Naive thymus-derived CD4-positive, alpha-beta T cell (primary cell): ENCODE measurements around the gene POC5. TPM values are rescaled to one million over a fixed set of nuclear protein-coding genes. Genes with fewer than 3 reads are reported as not detected.

Source experiments
- ATAC-seq: fragments of 150-1000 bp; cut with Tn5 transposase; 2 replicates; pipeline ENCODE4 v1.10.0; 2021; ENCODE audit warnings: mild to moderate bottlenecking, moderate library complexity
- CTCF ChIA-PET: fragments of 350-600 bp; sonication (Branson Sonifier 250); formaldehyde crosslinking; loops from one replicate; lab custom pipeline; 2021; ENCODE audit warnings: antibody characterized with exemption; lab: Charles Lee
- POLR2A ChIA-PET: fragments of 350-600 bp; sonication (Branson Sonifier 250); formaldehyde crosslinking; loops from one replicate; lab custom pipeline; 2021; ENCODE audit warnings: antibody characterized with exemption, inconsistent platforms; lab: Charles Lee
- DNase-seq, 9 donors: peaks; one replicate each; pipeline versions ENCODE4 v3.0.0 to v3.0.0-alpha.2; 2020 to 2022; ENCODE audit warnings: mixed read lengths in 1 of 9
- H3K27ac ChIP-seq: one replicate; pipeline ENCODE4 v1.7.0; 2013; ENCODE audit warnings: mild to moderate bottlenecking, low read depth, low read length, moderate library complexity
- H3K27me3 ChIP-seq, 2 donors: one replicate each; pipeline ENCODE4 v1.7.0; 2013; ENCODE audit warnings: low read length in 2 of 2, mild to moderate bottlenecking in 2 of 2, moderate library complexity in 2 of 2; ENCODE audit not compliant: control insufficient read depth in 2 of 2, insufficient read depth in 2 of 2
- H3K36me3 ChIP-seq, 3 experiments: 1 replicate in 2 of 3; 2 replicates in 1 of 3; pipeline ENCODE4 v1.7.0; 2013; ENCODE audit warnings: low read length in 3 of 3, mild to moderate bottlenecking in 3 of 3, moderate library complexity in 1 of 3; ENCODE audit not compliant: insufficient read depth in 3 of 3, control insufficient read depth in 2 of 3
- H3K4me1 ChIP-seq, 2 donors: one replicate each; pipeline ENCODE4 v1.7.0; 2013; ENCODE audit warnings: low read length in 2 of 2, mild to moderate bottlenecking in 2 of 2, moderate library complexity in 1 of 2; ENCODE audit not compliant: control insufficient read depth in 2 of 2, insufficient read depth in 2 of 2
- H3K4me3 ChIP-seq: 2 replicates; pipeline ENCODE4 v1.7.0; 2013; ENCODE audit warnings: mild to moderate bottlenecking, low read length
- H3K9me3 ChIP-seq, 3 experiments: 1 replicate in 2 of 3; 2 replicates in 1 of 3; pipeline ENCODE4 v1.7.0; 2013; ENCODE audit warnings: low read length in 3 of 3; ENCODE audit not compliant: control insufficient read depth in 2 of 3
- H3K27ac Mint-ChIP-seq, 9 donors: one replicate each; pipeline ENCODE4 v1.8.0; 2020 to 2022; ENCODE audit warnings: mixed read lengths in 9 of 9, mild to moderate bottlenecking in 8 of 9, moderate library complexity in 5 of 9, inconsistent platforms in 2 of 9
- H3K27me3 Mint-ChIP-seq, 5 donors: one replicate each; pipeline ENCODE4 v1.8.0; 2021 to 2022; ENCODE audit warnings: mixed read lengths in 5 of 5, mild to moderate bottlenecking in 1 of 5
- H3K36me3 Mint-ChIP-seq, 5 donors: one replicate each; pipeline ENCODE4 v1.8.0; 2020 to 2022; ENCODE audit warnings: mixed read lengths in 5 of 5, mild to moderate bottlenecking in 3 of 5, inconsistent platforms in 1 of 5
- H3K4me1 Mint-ChIP-seq, 7 donors: one replicate each; pipeline ENCODE4 v1.8.0; 2020 to 2022; ENCODE audit warnings: mixed read lengths in 7 of 7, mild to moderate bottlenecking in 3 of 7, inconsistent platforms in 1 of 7
- H3K4me3 Mint-ChIP-seq, 10 donors: one replicate each; pipeline ENCODE4 v1.8.0; 2020 to 2022; ENCODE audit warnings: mild to moderate bottlenecking in 10 of 10, mixed read lengths in 10 of 10, moderate library complexity in 6 of 10, inconsistent platforms in 2 of 10
- H3K9me3 Mint-ChIP-seq, 11 donors: one replicate each; pipeline ENCODE4 v1.8.0; 2020 to 2022; ENCODE audit warnings: mixed read lengths in 11 of 11, mild to moderate bottlenecking in 4 of 11, inconsistent platforms in 1 of 11, moderate library complexity in 1 of 11
- intact Hi-C, 2 donors: fragments of 100-400 bp; cut with micrococcal nuclease; formaldehyde crosslinking; loops; one replicate each; pipeline ENCODE4 v1.15.1; 2023
- polyA plus RNA-seq, 2 donors: library from polyadenylated mRNA; unstranded; fragments of 300-500 nt; fragmentation: Illumina TruSeq; gene quantifications; one replicate each; pipeline ENCODE4 v1.2.3, GENCODE V29; 2021
- total RNA-seq, 6 experiments: library from RNA in 5 of 6; stranded (reverse) in 5 of 6; gene quantifications; 1 replicate in 5 of 6; 2 replicates in 1 of 6; pipeline ENCODE4 v1.2.3 and lab custom pipeline; 2021 to 2026

Gene POC5
- total and polyA plus RNA-seq, 7 experiments from 2014 or later: 8.5 to 18.0 (median 15.0) TPM

DNA sequence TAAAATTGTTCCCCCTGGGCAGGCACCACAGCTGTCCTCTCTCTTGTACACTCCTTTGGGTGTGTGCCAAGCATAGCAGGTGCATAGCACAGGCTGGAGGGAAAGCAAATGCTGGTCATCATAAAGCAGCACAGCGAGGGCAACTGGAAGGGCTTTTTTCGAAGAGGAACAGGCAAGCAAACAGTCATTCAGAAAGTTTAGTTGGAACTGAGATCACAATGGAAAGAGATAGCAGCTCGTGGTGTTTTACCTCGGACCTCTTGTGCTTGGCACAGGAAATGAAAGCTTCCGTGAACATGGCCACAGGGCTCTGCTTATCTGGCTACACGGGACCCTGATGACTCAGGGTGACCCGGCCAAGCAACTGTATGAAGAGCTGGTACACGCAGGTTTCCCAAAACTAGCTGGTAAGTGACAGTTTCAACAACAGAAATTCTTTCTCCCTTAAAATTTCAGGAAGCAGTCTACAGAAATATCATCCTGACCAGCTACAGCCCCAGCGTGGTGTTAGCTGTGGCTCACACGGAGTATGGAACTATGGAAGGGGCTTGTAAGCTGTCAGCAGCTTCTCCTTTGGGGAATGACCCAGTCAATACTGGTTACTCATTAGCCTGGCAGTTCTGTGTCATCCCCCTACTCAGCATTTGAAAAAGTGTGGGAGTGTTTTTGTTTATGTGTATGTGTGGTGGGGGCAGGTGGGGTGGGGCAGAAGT, 48.1 kb downstream of the POC5 start:
- intact Hi-C loops: loop anchor here in 1 of 2 donors (1.0 to 5.0 kb wide), 3 partner anchors 8 to 157 kb away; partner anchors contain the start of genes CERT1 and POLK
- H3K4me3 ChIP-seq: peak overlapping the region; percentile 52
- H3K27me3 ChIP-seq: no peaks in the 10 kb centered on the region
- peak overlapping the region; percentile 42 for H3K27ac ChIP-seq
- H3K4me3 Mint-ChIP-seq: peak overlapping the region; percentile 71 to 91 (median 84)
- ChIA-PET POLR2A (interaction anchor here (0.6 to 1.2 kb wide), 2 partner anchors 269 to 433 kb away, joined by 3 read pairs; partner anchors contain the start of gene ANKRD31), CTCF (interaction anchor here (0.6 to 0.9 kb wide), 3 partner anchors 9 to 14 kb away, joined by 3 to 4 read pairs (median 3); no protein-coding TSS in a partner anchor)
- peaks cover 0 to 20% (median 14%) of the 10 kb centered on the region in 5 donors for H3K36me3 Mint-ChIP-seq
- DNase-seq (peak in 3 of 9 donors; percentile 3 to 61 (median 10)), ATAC-seq (peak; percentile 90)
- peak overlapping the region; percentile 3 to 91 (median 64) for H3K27ac Mint-ChIP-seq
- no peaks in the 10 kb centered on the region for H3K27me3 Mint-ChIP-seq
- peaks cover 0 to 7% (median 0%) of the 10 kb centered on the region in 3 experiments for H3K36me3 ChIP-seq
- H3K4me1 Mint-ChIP-seq: peaks cover 7 to 26% (median 15%) of the 10 kb centered on the region in 7 donors
- H3K9me3 Mint-ChIP-seq: no peaks in the 10 kb centered on the region
- H3K9me3 ChIP-seq: no peaks in the 10 kb centered on the region
- H3K4me1 ChIP-seq: peaks cover 0 to 11% of the 10 kb centered on the region in 2 donors

DNA sequence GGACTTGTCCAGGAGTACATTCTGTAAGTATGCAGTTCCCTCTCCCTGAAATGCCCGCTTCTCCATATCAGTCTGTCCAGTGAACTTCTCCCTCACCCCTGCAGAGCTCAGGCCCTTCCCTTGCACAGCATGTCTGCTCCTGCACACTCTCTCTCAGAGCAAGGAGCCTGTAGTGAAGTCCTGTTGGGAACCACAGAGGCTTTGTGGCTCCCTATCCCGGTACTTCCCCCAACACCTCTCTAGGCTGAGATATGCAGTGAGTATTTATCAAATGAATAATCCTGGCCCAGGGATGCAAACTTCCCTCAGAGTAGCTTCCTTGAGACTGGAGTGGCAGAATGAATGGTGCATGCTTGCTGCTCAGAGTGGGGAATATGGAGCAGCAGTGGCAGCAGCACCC, 48.8 kb downstream of the POC5 start:
- Mint-ChIP-seq H3K4me1 (peaks cover 7 to 26% (median 15%) of the 10 kb centered on the region in 7 donors), H3K27ac (peak overlapping the region in 4 of 9 donors; percentile 61 to 91 (median 74)), H3K9me3 (no peaks in the 10 kb centered on the region), H3K4me3 (peak overlapping the region in 9 of 10 donors; percentile 71 to 91 (median 83)), H3K27me3 (no peaks in the 10 kb centered on the region), H3K36me3 (peaks cover 0 to 21% (median 14%) of the 10 kb centered on the region in 5 donors)
- peaks cover 0 to 7% (median 0%) of the 10 kb centered on the region in 3 experiments for H3K36me3 ChIP-seq
- H3K27me3 ChIP-seq: no peaks in the 10 kb centered on the region
- H3K27ac ChIP-seq: no peak overlapping the region
- CTCF ChIA-PET: interaction anchor here (0.9 kb wide), 1 partner anchor 11 kb away, joined by 3 read pairs; no protein-coding TSS in a partner anchor
- no peak for DNase-seq
- intact Hi-C loops: loop anchor here in 1 of 2 donors (5.0 kb wide), 2 partner anchors 101 to 156 kb away; partner anchors contain the start of genes CERT1 and POLK
- no peaks in the 10 kb centered on the region for H3K9me3 ChIP-seq
- H3K4me3 ChIP-seq: no peak overlapping the region
- POLR2A ChIA-PET: interaction anchor here (0.6 to 1.2 kb wide), 2 partner anchors 269 to 432 kb away, joined by 3 read pairs; partner anchors contain the start of gene ANKRD31
- peak; percentile 6 for ATAC-seq
- peaks cover 0 to 11% of the 10 kb centered on the region in 2 donors for H3K4me1 ChIP-seq

DNA sequence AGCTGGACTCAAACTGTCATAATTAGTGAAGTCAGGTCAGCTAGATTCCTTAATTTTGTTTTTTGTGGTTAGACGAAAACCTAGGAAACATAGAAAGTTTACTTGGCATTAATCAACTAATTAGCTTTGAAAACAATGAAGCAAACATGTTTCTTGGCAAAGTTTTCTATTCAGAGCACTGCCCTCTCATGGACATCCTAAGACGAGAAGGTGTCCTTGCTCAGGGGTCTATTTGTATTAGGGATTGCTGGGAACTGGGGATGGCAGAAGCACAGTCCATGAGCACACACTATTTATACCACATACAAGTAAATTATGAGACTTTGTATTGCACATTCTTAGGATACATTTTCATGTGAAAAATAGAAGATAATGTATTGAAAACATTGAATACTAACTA, 49.7 kb downstream of the POC5 start:
- Histone ChIP-seq H3K4me1 (peaks cover 0 to 11% of the 10 kb centered on the region in 2 donors), H3K27me3 (no peaks in the 10 kb centered on the region), H3K9me3 (no peaks in the 10 kb centered on the region), H3K27ac (no peak overlapping the region), H3K36me3 (peaks cover 0 to 5% (median 0%) of the 10 kb centered on the region in 3 experiments), H3K4me3 (no peak overlapping the region)
- CTCF ChIA-PET: no interaction called here
- H3K9me3 Mint-ChIP-seq: no peaks in the 10 kb centered on the region
- no peak for ATAC-seq
- no peak overlapping the region for H3K27ac Mint-ChIP-seq
- POLR2A ChIA-PET: no interaction called here
- no peak for DNase-seq
- H3K27me3 Mint-ChIP-seq: no peaks in the 10 kb centered on the region
- H3K4me3 Mint-ChIP-seq: peak overlapping the region in 1 of 10 donors; percentile 82
- H3K4me1 Mint-ChIP-seq: peaks cover 7 to 26% (median 15%) of the 10 kb centered on the region in 7 donors
- peaks cover 0 to 15% (median 12%) of the 10 kb centered on the region in 5 donors for H3K36me3 Mint-ChIP-seq
- intact Hi-C loops: loop anchor here in 1 of 2 donors (5.0 kb wide), 2 partner anchors 100 to 155 kb away; partner anchors contain the start of genes CERT1 and POLK

DNA sequence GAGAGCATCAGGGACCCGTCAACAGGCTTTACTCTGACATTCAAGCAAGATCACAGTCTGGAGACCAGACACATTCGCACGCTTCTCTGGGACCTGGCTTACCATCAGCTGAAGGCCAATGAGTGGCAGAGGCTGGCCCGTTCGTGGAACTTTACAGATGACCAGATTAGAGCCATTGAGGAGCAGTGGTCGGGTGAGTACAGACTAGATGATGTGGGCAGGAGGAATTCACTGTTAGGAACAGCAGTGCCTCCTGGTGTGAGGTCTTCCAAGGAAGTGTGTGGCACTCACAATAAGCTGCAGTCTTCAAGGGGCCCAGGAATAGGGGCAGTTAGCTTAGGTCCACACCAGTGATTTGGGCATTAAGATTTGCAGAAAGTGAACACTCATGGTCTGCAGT, 50.4 kb downstream of the POC5 start:
- ATAC-seq: no peak
- H3K9me3 Mint-ChIP-seq: no peaks in the 10 kb centered on the region
- CTCF ChIA-PET: no interaction called here
- Histone ChIP-seq H3K4me3 (no peak overlapping the region), H3K27ac (no peak overlapping the region), H3K27me3 (no peaks in the 10 kb centered on the region), H3K4me1 (peaks cover 0 to 11% of the 10 kb centered on the region in 2 donors), H3K36me3 (no peaks in the 10 kb centered on the region), H3K9me3 (no peaks in the 10 kb centered on the region)
- H3K27me3 Mint-ChIP-seq: no peaks in the 10 kb centered on the region
- intact Hi-C loops: loop anchor here in 1 of 2 donors (5.0 kb wide), 2 partner anchors 100 to 154 kb away; partner anchors contain the start of genes CERT1 and POLK
- H3K27ac Mint-ChIP-seq: no peak overlapping the region
- H3K4me3 Mint-ChIP-seq: no peak overlapping the region
- peaks cover 7 to 26% (median 15%) of the 10 kb centered on the region in 7 donors for H3K4me1 Mint-ChIP-seq
- POLR2A ChIA-PET: no interaction called here
- peaks cover 0 to 10% (median 6%) of the 10 kb centered on the region in 5 donors for H3K36me3 Mint-ChIP-seq
- DNase-seq: no peak

DNA sequence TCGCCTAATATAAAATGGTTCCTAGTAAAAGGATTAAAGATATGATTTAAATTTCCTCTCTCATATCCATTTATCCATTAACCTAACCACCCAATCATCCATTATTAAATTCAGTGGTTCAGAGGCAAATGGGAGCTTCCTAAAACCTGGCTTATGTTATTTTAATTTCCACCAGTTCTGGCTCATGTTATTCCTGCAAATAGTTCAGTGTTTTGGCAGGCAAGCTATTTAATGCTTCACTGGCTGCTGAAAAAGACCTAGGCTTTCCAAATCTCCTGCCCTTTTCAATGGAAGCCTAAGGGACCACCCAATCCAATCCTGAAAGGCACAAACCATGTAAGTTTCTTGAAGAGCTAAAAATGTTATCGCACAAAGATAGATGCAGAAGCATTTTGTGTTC, 52.3 kb downstream of the POC5 start:
- H3K27me3 Mint-ChIP-seq: no peaks in the 10 kb centered on the region
- no peak for DNase-seq
- peaks cover 0 to 11% of the 10 kb centered on the region in 2 donors for H3K4me1 ChIP-seq
- H3K4me3 ChIP-seq: no peak overlapping the region
- ATAC-seq: no peak
- H3K36me3 ChIP-seq: no peaks in the 10 kb centered on the region
- H3K4me3 Mint-ChIP-seq: no peak overlapping the region
- H3K27me3 ChIP-seq: no peaks in the 10 kb centered on the region
- peaks cover 9 to 19% (median 15%) of the 10 kb centered on the region in 7 donors for H3K4me1 Mint-ChIP-seq
- intact Hi-C loops: loop anchor here (5.0 kb wide), 3 partner anchors 98 to 857 kb away; partner anchors contain the start of genes CERT1 (in 1 of the 2) and POLK (in 1 of the 2)
- POLR2A ChIA-PET: interaction anchor here (0.6 kb wide), 1 partner anchor 25 kb away, joined by 4 read pairs; no protein-coding TSS in a partner anchor
- no peaks in the 10 kb centered on the region for H3K9me3 Mint-ChIP-seq
- CTCF ChIA-PET: no interaction called here
- no peaks in the 10 kb centered on the region for H3K9me3 ChIP-seq
- no peak overlapping the region for H3K27ac Mint-ChIP-seq
- H3K36me3 Mint-ChIP-seq: peaks cover 0 to 6% (median 0%) of the 10 kb centered on the region in 5 donors
- H3K27ac ChIP-seq: no peak overlapping the region

DNA sequence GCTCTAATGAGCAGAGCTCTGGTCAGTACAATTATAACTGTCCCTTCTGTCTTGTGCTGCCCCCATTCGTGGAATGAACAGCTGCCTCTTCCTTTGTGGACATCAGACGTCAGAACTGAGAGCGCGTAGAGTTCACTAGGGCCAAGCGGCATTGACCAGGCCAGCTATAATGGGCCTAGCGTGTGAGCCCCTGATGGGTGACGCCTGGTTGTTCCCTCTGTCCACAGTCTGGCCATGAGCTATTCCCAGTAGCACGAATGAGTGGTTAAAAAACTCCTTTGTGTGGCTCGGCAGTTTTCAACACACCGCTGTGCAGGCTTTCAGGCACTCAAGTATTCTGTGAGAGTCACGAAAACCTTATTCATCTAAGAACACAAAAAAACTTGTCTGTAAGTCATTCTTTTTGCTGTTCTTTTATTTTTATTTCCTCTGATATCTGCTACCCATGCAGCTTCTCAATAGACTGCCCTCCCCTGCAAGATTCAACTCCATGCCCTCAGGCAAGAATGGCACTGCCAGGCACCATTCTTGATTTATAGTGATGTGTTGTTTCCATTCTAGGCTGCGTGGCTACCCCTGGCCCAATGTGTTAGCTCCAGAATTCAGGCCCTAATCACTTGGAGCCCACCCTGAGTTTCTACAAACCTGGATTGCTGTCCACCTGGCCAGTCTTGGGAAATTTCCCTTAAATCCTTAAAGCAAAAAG, 53.5 kb downstream of the POC5 start:
- Histone ChIP-seq H3K4me1 (peaks cover 0 to 3% of the 10 kb centered on the region in 2 donors), H3K27ac (no peak overlapping the region), H3K4me3 (no peak overlapping the region), H3K9me3 (no peaks in the 10 kb centered on the region), H3K36me3 (no peaks in the 10 kb centered on the region), H3K27me3 (no peaks in the 10 kb centered on the region)
- ChIA-PET POLR2A (no interaction called here), CTCF (interaction anchor here (0.6 kb wide), 1 partner anchor 54 kb away, joined by 3 read pairs; no protein-coding TSS in a partner anchor)
- Mint-ChIP-seq H3K36me3 (peaks cover 0 to 6% (median 0%) of the 10 kb centered on the region in 5 donors), H3K4me3 (no peak overlapping the region), H3K27ac (no peak overlapping the region), H3K27me3 (no peaks in the 10 kb centered on the region), H3K4me1 (peaks cover 3 to 9% (median 5%) of the 10 kb centered on the region in 7 donors), H3K9me3 (peaks cover 0 to 3% (median 0%) of the 10 kb centered on the region in 11 donors)
- DNase-seq (no peak), ATAC-seq (no peak)
- intact Hi-C loops: loop anchor here in 1 of 2 donors (5.0 kb wide), 1 partner anchor 859 kb away; no protein-coding TSS in a partner anchor
